Kidney epithelial cell (primary cell): ENCODE results near the gene MYBPC1. TPM values are rescaled to one million over a fixed set of nuclear protein-coding genes. Genes with fewer than 3 reads are reported as not detected.

ENCODE experiments used
- DNase-seq: peaks from one replicate; pipeline ENCODE4 v3.0.0-alpha.2; 2010; ENCODE audit warnings: low read depth
- H3K27me3 ChIP-seq: 2 replicates; pipeline ENCODE4 v1.6.0; 2011; ENCODE audit warnings: low read length; ENCODE audit not compliant: control insufficient read depth, insufficient read depth
- H3K36me3 ChIP-seq: 2 replicates; pipeline ENCODE4 v1.5.1; 2011; ENCODE audit warnings: low read length; ENCODE audit not compliant: control insufficient read depth, insufficient read depth
- H3K4me3 ChIP-seq: 2 replicates; pipeline ENCODE4 v1.5.1; 2011; ENCODE audit warnings: low read depth, mild to moderate bottlenecking, control low read depth, low read length
- total RNA-seq: library from RNA; depleted of rRNA; stranded (reverse); fragments of >200 nt; gene quantifications from 2 replicates; pipeline ENCODE4 v1.2.3, GENCODE V29; 2015
- TF ChIP-seq, protein P1 (sequence below): IDR thresholded peaks from 2 replicates; pipeline ENCODE4 v1.5.1; 2011; ENCODE audit warnings: mild to moderate bottlenecking, moderate library complexity, low read length, control low read depth, inconsistent platforms; ENCODE audit not compliant: insufficient read depth, poor library complexity, severe bottlenecking

MYBPC1 gene
- total RNA-seq, 1 donor from 2014 or later = not detected

DNA sequence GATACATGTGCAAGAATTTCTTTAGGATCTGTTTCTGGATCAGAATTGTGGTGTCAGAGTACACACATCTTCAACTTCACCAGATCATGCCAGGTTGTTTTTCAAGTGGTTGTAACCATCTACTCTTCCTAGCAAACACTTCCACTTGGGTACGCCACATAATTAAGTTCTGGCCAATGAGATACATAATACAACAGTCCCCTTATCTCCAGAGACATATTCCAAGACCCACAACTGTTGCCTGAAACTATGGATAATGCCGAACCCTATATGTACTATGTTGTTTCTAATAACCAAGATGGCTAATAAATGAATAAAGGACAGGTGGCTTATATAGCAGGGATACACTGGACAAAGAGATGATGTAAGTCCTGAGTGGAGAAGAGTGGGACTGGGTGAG is 100.2 kb downstream of the MYBPC1 start:
- no peak for DNase-seq
- no peak overlapping the region for H3K4me3 ChIP-seq
- H3K27me3 ChIP-seq = no peaks in the 10 kb centered on the region
- H3K36me3 ChIP-seq = no peaks in the 10 kb centered on the region
- TF ChIP-seq, protein P1, sequence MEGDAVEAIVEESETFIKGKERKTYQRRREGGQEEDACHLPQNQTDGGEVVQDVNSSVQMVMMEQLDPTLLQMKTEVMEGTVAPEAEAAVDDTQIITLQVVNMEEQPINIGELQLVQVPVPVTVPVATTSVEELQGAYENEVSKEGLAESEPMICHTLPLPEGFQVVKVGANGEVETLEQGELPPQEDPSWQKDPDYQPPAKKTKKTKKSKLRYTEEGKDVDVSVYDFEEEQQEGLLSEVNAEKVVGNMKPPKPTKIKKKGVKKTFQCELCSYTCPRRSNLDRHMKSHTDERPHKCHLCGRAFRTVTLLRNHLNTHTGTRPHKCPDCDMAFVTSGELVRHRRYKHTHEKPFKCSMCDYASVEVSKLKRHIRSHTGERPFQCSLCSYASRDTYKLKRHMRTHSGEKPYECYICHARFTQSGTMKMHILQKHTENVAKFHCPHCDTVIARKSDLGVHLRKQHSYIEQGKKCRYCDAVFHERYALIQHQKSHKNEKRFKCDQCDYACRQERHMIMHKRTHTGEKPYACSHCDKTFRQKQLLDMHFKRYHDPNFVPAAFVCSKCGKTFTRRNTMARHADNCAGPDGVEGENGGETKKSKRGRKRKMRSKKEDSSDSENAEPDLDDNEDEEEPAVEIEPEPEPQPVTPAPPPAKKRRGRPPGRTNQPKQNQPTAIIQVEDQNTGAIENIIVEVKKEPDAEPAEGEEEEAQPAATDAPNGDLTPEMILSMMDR = no peak

DNA sequence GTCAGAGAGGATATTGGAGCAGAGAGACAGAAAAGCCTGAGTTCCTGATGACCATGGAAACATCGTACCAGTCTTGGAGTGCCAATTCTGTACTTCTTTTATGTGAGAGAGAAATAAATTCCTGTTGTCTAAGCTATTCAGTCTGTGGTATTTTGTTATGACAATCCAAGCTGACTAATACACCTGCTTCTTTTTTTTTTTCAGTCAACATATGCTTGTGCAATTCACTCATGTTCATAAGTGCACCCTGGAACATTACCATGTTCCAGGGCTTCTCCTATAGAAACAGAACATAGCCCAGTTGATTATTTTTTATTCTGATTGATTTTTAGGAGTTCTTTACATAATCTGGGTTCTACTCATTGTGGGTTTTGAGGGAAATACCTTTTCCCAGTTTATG is 100.9 kb downstream of the MYBPC1 start:
- DNase-seq = no peak
- H3K4me3 ChIP-seq = no peak overlapping the region
- no peaks in the 10 kb centered on the region for H3K36me3 ChIP-seq
- TF ChIP-seq, protein P1 = no peak
- no peaks in the 10 kb centered on the region for H3K27me3 ChIP-seq

DNA sequence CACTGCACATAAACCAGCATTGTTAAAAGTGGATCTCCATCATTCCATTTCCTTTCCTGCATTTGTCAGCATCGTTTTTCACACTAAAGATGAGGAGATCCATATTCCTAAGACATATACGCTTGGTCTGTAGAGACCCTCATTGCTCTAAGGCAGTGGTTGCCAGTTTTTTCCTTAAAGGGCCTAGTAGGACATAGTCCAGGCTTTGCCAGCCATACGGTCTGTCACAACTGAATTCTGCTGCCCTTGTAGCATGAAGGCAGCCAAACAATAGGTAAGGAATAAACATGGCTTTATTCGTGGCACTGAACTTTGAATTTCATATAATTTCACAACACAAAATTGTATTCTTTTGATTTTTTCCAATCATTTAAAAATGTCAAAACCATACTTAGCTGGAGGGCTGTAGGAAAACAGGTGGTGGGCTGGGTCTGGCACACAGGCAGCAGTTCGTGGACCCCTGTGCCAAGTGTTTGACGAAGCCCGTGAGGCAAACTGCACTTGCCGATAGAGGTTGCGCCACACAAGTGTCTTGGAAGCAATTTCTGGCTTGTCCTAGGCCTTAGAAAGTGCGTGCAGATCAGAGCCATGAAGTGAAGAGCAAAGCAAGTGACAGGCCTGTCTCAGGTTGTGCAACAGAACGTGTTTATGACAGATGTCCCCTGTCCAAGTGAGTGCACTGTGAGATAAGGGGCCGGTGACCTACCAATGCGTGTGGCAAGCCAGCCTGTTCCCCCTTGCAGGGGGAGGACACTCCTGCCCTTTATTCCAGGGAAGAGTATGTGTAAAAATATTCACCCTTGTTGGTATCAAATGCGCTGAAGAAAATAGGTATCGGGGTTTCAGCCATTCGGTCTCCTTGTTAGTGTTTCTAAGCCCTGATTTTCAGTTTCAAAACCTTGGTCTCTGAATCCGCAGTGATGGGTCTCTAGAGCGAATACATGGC is 101.8 kb downstream of the MYBPC1 start:
- DNase-seq = no peak
- no peaks in the 10 kb centered on the region for H3K36me3 ChIP-seq
- TF ChIP-seq, protein P1 = no peak
- H3K4me3 ChIP-seq = peak overlapping the region; percentile 66
- no peaks in the 10 kb centered on the region for H3K27me3 ChIP-seq

DNA sequence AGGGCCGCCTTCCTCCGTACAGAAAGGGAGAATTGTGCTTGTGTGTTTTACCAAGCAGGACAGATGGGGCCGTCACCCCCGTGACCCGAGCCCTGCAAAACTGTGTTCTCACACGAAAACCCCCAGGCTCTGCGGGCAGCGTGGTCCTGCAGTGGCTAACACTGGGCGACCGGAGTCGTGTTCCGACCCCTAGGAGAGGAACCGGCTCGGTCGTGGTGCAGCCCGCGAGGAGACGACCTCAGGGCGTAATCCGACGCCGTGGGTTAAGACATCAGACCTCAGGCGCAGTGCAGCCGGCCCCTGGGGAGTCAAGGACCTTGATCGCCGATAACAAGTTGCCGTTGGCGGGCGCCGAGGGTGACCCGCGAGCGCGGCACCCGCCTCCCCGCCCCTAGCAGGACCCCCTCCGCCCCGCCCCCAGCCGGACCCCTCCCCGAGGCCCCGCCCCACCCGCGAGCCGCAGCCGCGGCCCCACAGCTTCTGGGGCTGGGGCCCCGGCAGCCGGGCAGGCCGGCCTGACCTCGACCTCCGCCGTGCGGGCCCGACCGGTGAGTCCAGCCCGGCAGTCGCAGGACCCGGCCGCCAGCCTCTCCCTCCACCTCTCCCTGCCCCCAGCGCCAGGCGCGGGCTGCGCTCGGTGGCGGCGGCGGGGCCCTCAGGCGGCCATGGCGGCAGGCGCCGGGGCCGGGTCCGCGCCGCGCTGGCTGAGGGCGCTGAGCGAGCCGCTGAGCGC is 102.6 kb downstream of the MYBPC1 start, which contains the start of gene CHPT1:
Gene CHPT1 (plus strand): TSS at position 444 of the 733 bp plus-strand sequence. CDS start 222 bp downstream, at position 666.
- Histone ChIP-seq H3K27me3 (no peaks in the 10 kb centered on the region), H3K4me3 (peak within 1 kb of the TSS; percentile 66), H3K36me3 (no peaks in the 10 kb centered on the region)
- DNase-seq = no peak
- TF ChIP-seq, protein P1 = no peak

DNA sequence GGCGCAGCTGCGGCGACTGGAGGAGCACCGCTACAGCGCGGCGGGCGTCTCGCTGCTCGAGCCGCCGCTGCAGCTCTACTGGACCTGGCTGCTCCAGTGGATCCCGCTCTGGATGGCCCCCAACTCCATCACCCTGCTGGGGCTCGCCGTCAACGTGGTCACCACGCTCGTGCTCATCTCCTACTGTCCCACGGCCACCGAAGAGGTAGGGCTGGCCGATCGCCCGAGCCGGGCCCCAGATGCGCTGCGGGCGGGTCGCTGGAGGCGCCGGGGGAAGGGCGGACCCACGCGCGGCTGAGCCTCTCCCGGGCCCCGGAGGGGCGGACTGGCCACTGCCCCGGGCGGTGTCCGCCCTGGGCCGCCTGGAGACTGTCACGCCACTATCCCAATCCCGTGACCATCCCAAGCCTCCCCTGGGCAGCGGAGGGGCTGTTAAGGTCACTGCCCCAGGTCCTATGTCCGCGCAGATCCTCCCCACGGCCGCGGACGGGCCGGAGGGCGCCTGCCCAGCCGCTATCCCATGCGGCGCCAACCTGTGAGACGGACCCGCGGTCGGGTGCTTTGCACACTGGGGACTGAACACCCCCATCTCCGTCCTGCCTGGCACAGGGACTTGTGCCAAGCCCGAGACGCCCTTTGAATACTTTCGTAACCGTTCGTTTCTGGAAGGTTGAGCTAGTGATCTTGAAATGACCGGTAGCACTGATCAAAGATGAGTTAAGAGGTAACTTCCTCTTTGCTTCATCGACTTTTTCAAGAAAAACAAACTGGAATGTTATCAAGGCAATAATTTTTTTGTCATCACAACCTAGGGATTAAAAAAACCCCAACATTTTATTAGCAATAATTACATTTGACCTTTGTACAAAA is 103.4 kb downstream of the MYBPC1 start:
- Histone ChIP-seq H3K4me3 (peak overlapping the region; percentile 66), H3K36me3 (no peaks in the 10 kb centered on the region), H3K27me3 (no peaks in the 10 kb centered on the region)
- DNase-seq = no peak
- TF ChIP-seq, protein P1 = no peak
